MCF 10A (cell line): ENCODE data around the gene DVL1. TPM values are rescaled to one million over a fixed set of nuclear protein-coding genes. Genes with fewer than 3 reads are reported as not detected.

Source experiments
- BruUV-seq: library from RNA; stranded (reverse); fragments of 400-500 nt; replicated peaks from 2 replicates; lab custom pipeline; 2021; lab: Mats Ljungman, UMichigan
- CTCF ChIA-PET: fragments of 300-600 bp; sonication (Branson Sonifier 250); formaldehyde crosslinking; extraction: SDS; loops from one replicate; lab custom pipeline; 2021; ENCODE audit warnings: antibody characterized with exemption, inconsistent platforms; lab: Yijun Ruan, JAX
- POLR2A ChIA-PET: fragments of 300-600, 350-650 bp; sonication (Branson Sonifier 250); formaldehyde crosslinking; extraction: SDS; loops from one replicate; lab custom pipeline; 2020; ENCODE audit warnings: antibody characterized with exemption, inconsistent platforms; lab: Yijun Ruan, JAX
- DNase-seq: peaks from one replicate; pipeline ENCODE4 v3.0.0-alpha.2; 2018; ENCODE audit not compliant: unreplicated experiment
- H3K27ac Mint-ChIP-seq: one replicate; pipeline ENCODE4 v1.8.0; 2022; ENCODE audit warnings: mild to moderate bottlenecking, low read depth, mixed read lengths; ENCODE audit not compliant: unreplicated experiment
- H3K27me3 Mint-ChIP-seq: one replicate; pipeline ENCODE4 v1.8.0; 2022; ENCODE audit warnings: mixed read lengths; ENCODE audit not compliant: insufficient read depth, unreplicated experiment
- H3K36me3 Mint-ChIP-seq: one replicate; pipeline ENCODE4 v1.8.0; 2022; ENCODE audit warnings: mild to moderate bottlenecking, moderate library complexity, mixed read lengths; ENCODE audit not compliant: insufficient read depth, unreplicated experiment
- H3K4me1 Mint-ChIP-seq: one replicate; pipeline ENCODE4 v1.8.0; 2022; ENCODE audit warnings: mixed read lengths; ENCODE audit not compliant: insufficient read depth, unreplicated experiment
- H3K4me3 Mint-ChIP-seq: one replicate; pipeline ENCODE4 v1.8.0; 2022; ENCODE audit warnings: mild to moderate bottlenecking, moderate library complexity, mixed read lengths; ENCODE audit not compliant: unreplicated experiment
- H3K9me3 Mint-ChIP-seq: one replicate; pipeline ENCODE4 v1.8.0; 2022; ENCODE audit warnings: mixed read lengths; ENCODE audit not compliant: unreplicated experiment
- CTCF ChIP-seq: fragments of 200-600 bp; IDR thresholded peaks from one replicate; pipeline ENCODE4 v1.8.0; 2022; ENCODE audit warnings: antibody characterized with exemption, mild to moderate bottlenecking; ENCODE audit not compliant: unreplicated experiment
- intact Hi-C: fragments of 100-400 bp; cut with micrococcal nuclease; formaldehyde crosslinking; loops from 2 replicates; pipeline ENCODE4 v1.14.1; 2022
- total RNA-seq: library from RNA; stranded (reverse); gene quantifications from 2 replicates; pipeline ENCODE4 v1.2.3, GENCODE V29; 2022

DVL1 gene
- total RNA-seq, 1 experiment from 2014 or later: 113 TPM

GRCh38 chr1:1391225-1391624 is 42.0 kb upstream of the DVL1 start:
- Mint-ChIP-seq H3K4me3 (no peak overlapping the region), H3K4me1 (no peaks in the 10 kb centered on the region), H3K9me3 (no peaks in the 10 kb centered on the region), H3K27me3 (no peaks in the 10 kb centered on the region), H3K27ac (no peak overlapping the region), H3K36me3 (peaks cover 100% of the 10 kb centered on the region)
- no peak for DNase-seq
- POLR2A ChIA-PET: interaction anchor here (0.8 to 3.2 kb wide), 2 partner anchors 16 kb away, joined by 3 to 21 read pairs; partner anchors contain the start of gene AURKAIP1
- intact Hi-C loops: no loop called here
- no TSS peak for BruUV-seq
- CTCF ChIA-PET: no interaction called here
- TF ChIP-seq CTCF: no peak

- no peak overlapping the region for H3K27ac Mint-ChIP-seq
- H3K27me3 Mint-ChIP-seq: no peaks in the 10 kb centered on the region
- intact Hi-C loops: no loop called here
- CTCF ChIA-PET: interaction anchor here (0.5 to 1.6 kb wide), 4 partner anchors 8 to 264 kb away, joined by 3 to 5 read pairs (median 5); partner anchors contain the start of gene CCNL2
- H3K9me3 Mint-ChIP-seq: no peaks in the 10 kb centered on the region
- H3K4me1 Mint-ChIP-seq: no peaks in the 10 kb centered on the region
- TSS peak; percentile 12 for BruUV-seq
- TF ChIP-seq CTCF: no peak
- POLR2A ChIA-PET: interaction anchor here (0.8 to 3.2 kb wide), 2 partner anchors 15 to 17 kb away, joined by 3 to 21 read pairs; partner anchors contain the start of gene AURKAIP1
- DNase-seq: no peak
- peaks cover 100% of the 10 kb centered on the region for H3K36me3 Mint-ChIP-seq
- H3K4me3 Mint-ChIP-seq: no peak overlapping the region
Observed at GRCh38 chr1:1390675-1391074, 41.5 kb upstream of the DVL1 start.

GRCh38 chr1:1388078-1388472 is 38.9 kb upstream of the DVL1 start:
- no peak for TF ChIP-seq CTCF
- DNase-seq: no peak
- Mint-ChIP-seq H3K4me3 (no peak overlapping the region), H3K27ac (no peak overlapping the region), H3K36me3 (peaks cover 82% of the 10 kb centered on the region), H3K27me3 (no peaks in the 10 kb centered on the region), H3K9me3 (no peaks in the 10 kb centered on the region), H3K4me1 (no peaks in the 10 kb centered on the region)
- BruUV-seq: no TSS peak
- intact Hi-C loops: no loop called here
- CTCF ChIA-PET: interaction anchor here (0.6 to 1.0 kb wide), 2 partner anchors 15 to 69 kb away, joined by 3 to 5 read pairs; no protein-coding TSS in a partner anchor
- POLR2A ChIA-PET: interaction anchor here (2.3 to 2.9 kb wide), 2 partner anchors 10 to 13 kb away, joined by 10 to 12 read pairs; partner anchors contain the start of genes AURKAIP1 and CCNL2

- Mint-ChIP-seq H3K4me3 (no peak overlapping the region), H3K4me1 (no peaks in the 10 kb centered on the region), H3K9me3 (no peaks in the 10 kb centered on the region), H3K36me3 (peaks cover 76% of the 10 kb centered on the region), H3K27ac (no peak overlapping the region), H3K27me3 (no peaks in the 10 kb centered on the region)
- BruUV-seq: no TSS peak
- no peak for DNase-seq
- intact Hi-C loops: no loop called here
- ChIA-PET POLR2A (interaction anchor here (0.6 to 2.9 kb wide), 2 partner anchors 12 to 40 kb away, joined by 4 to 10 read pairs; partner anchors contain the start of gene AURKAIP1), CTCF (interaction anchor here (0.6 to 1.0 kb wide), 3 partner anchors 9 to 70 kb away, joined by 3 to 5 read pairs (median 4); no protein-coding TSS in a partner anchor)
- TF ChIP-seq CTCF: no peak
Observed at GRCh38 chr1:1387098-1388077, 38.2 kb upstream of the DVL1 start.
